T-cell (primary cell): ENCODE data around the gene TNNT3. TPM values are rescaled to one million over a fixed set of nuclear protein-coding genes. Genes with fewer than 3 reads are reported as not detected.

Experiments
- ATAC-seq, 4 experiments: fragments of 200-7000 bp in 3 of 4; fragments of 150-1000 bp in 1 of 4; cut with Tn5 transposase; replicated peaks in 1 of 4; 1 replicate in 3 of 4; 2 replicates in 1 of 4; pipeline ENCODE4 v1.10.0; 2021; ENCODE audit warnings: moderate library complexity in 3 of 4, mild to moderate bottlenecking in 2 of 4, moderate number of reproducible peaks in 1 of 4
- CTCF ChIA-PET, 2 donors: fragments of 300-600 bp; sonication (Branson Sonifier 250); formaldehyde crosslinking; loops; one replicate each; lab custom pipeline; 2022; ENCODE audit warnings: antibody characterized with exemption in 2 of 2; lab: Charles Lee
- POLR2A ChIA-PET, 2 donors: fragments of 300-600 bp; sonication (Branson Sonifier 250); formaldehyde crosslinking; loops; one replicate each; lab custom pipeline; 2022; ENCODE audit warnings: antibody characterized with exemption in 2 of 2; lab: Charles Lee
- DNase-seq, 35 experiments: peaks; one replicate each; pipeline versions ENCODE4 v3.0.0 to v3.0.0-alpha.2; 2013 to 2023
- H3K27ac ChIP-seq: one replicate; pipeline ENCODE4 v1.5.1; 2013; ENCODE audit warnings: low read length
- H3K27me3 ChIP-seq, 2 experiments: replicated peaks in 1 of 2; 1 replicate in 1 of 2; 2 replicates in 1 of 2; pipeline versions ENCODE4 v1.6.1 to v1.7.0; 2013; ENCODE audit warnings: low read length in 1 of 2, mixed read lengths in 1 of 2; ENCODE audit not compliant: control insufficient read depth in 2 of 2, insufficient read depth in 2 of 2; ENCODE audit errors: extremely low read depth in 1 of 2
- H3K36me3 ChIP-seq, 2 donors: 1 replicate in 1 of 2; 2 replicates in 1 of 2; pipeline versions ENCODE4 v1.6.1 to v1.7.0; 2013; ENCODE audit warnings: low read length in 1 of 2; ENCODE audit not compliant: control insufficient read depth in 2 of 2, insufficient read depth in 1 of 2; ENCODE audit errors: extremely low read depth in 1 of 2
- H3K4me1 ChIP-seq, 2 experiments: 1 replicate in 1 of 2; 2 replicates in 1 of 2; pipeline versions ENCODE4 v1.6.1 to v1.7.0; 2013; ENCODE audit warnings: low read length in 2 of 2, mixed read lengths in 1 of 2; ENCODE audit not compliant: insufficient read depth in 2 of 2, control insufficient read depth in 1 of 2; ENCODE audit errors: extremely low read depth in 1 of 2
- H3K4me3 ChIP-seq, 2 donors: 1 replicate in 1 of 2; 2 replicates in 1 of 2; pipeline versions ENCODE4 v1.5.1 to v1.7.0; 2013; ENCODE audit warnings: mild to moderate bottlenecking in 2 of 2, low read length in 1 of 2, moderate library complexity in 1 of 2; ENCODE audit not compliant: control insufficient read depth in 1 of 2; ENCODE audit errors: extremely low read depth in 1 of 2
- H3K9me3 ChIP-seq: 2 replicates; pipeline ENCODE4 v1.7.0; 2013
- H3K27ac Mint-ChIP-seq, 2 donors: one replicate each; pipeline ENCODE4 v1.8.0; 2020 to 2021; ENCODE audit warnings: mild to moderate bottlenecking in 2 of 2, mixed read lengths in 2 of 2
- H3K27me3 Mint-ChIP-seq, 2 donors: one replicate each; pipeline ENCODE4 v1.8.0; 2021 to 2022; ENCODE audit warnings: mixed read lengths in 2 of 2
- H3K36me3 Mint-ChIP-seq: one replicate; pipeline ENCODE4 v1.8.0; 2021; ENCODE audit warnings: mixed read lengths
- H3K4me1 Mint-ChIP-seq, 3 donors: one replicate each; pipeline ENCODE4 v1.8.0; 2020 to 2022; ENCODE audit warnings: mixed read lengths in 3 of 3, mild to moderate bottlenecking in 1 of 3
- H3K4me3 Mint-ChIP-seq, 3 donors: one replicate each; pipeline ENCODE4 v1.8.0; 2020 to 2022; ENCODE audit warnings: mild to moderate bottlenecking in 3 of 3, mixed read lengths in 3 of 3, moderate library complexity in 3 of 3
- H3K9me3 Mint-ChIP-seq, 3 donors: one replicate each; pipeline ENCODE4 v1.8.0; 2020 to 2022; ENCODE audit warnings: mixed read lengths in 3 of 3
- WGBS: methylation state at CpG from one replicate; pipeline ENCODE4 v1.1.5; 2013; ENCODE audit warnings: missing lambda C conversion rate; ENCODE audit not compliant: insufficient coverage; 5-methylcytosine and 5-hydroxymethylcytosine counted together
- total RNA-seq, 35 experiments: library from RNA in 6 of 35; stranded (reverse) in 6 of 35; fragments of 120-200 nt in 1 of 35; gene quantifications; one replicate each; pipeline versions ENCODE4 v1.2.1 to v1.2.4 and lab custom pipeline; 2013 to 2026

The TNNT3 gene
- total RNA-seq, 5 donors from 2014 or later (not counting 1 experiment from before 2014, with no cell fraction given), result 15.9 to 22.1 (median 18.2) TPM

- CTCF ChIA-PET, result no interaction called here
These were observed 49.0 kb downstream of the TNNT3 start for GRCh38 chr11:1968454-1969002.

GRCh38 chr11:1969035-1969434, 49.5 kb downstream of the TNNT3 start:
- Histone ChIP-seq H3K4me3 (no peak overlapping the region), H3K9me3 (no peaks in the 10 kb centered on the region), H3K27me3 (no peaks in the 10 kb centered on the region), H3K27ac (no peak overlapping the region), H3K4me1 (no peaks in the 10 kb centered on the region), H3K36me3 (no peaks in the 10 kb centered on the region)
- ChIA-PET POLR2A (no interaction called here), CTCF (no interaction called here)
- Mint-ChIP-seq H3K4me1 (no peaks in the 10 kb centered on the region), H3K27ac (no peak overlapping the region), H3K27me3 (no peaks in the 10 kb centered on the region), H3K9me3 (no peaks in the 10 kb centered on the region), H3K36me3 (no peaks in the 10 kb centered on the region), H3K4me3 (no peak overlapping the region)
- WGBS, result no CpG with 5 or more reads among the region's 21 CpGs
- no peak for ATAC-seq
- DNase-seq, result no peak

More at GRCh38 chr11:1968454-1969002, 49.0 kb downstream of the TNNT3 start:
- Mint-ChIP-seq H3K4me1 (no peaks in the 10 kb centered on the region), H3K4me3 (no peak overlapping the region), H3K9me3 (no peaks in the 10 kb centered on the region), H3K27me3 (no peaks in the 10 kb centered on the region), H3K36me3 (no peaks in the 10 kb centered on the region), H3K27ac (no peak overlapping the region)
- Histone ChIP-seq H3K4me1 (no peaks in the 10 kb centered on the region), H3K36me3 (no peaks in the 10 kb centered on the region), H3K9me3 (no peaks in the 10 kb centered on the region), H3K27me3 (no peaks in the 10 kb centered on the region), H3K4me3 (no peak overlapping the region), H3K27ac (no peak overlapping the region)
- DNase-seq (no peak), ATAC-seq (no peak)
- POLR2A ChIA-PET, result no interaction called here
- WGBS, result no CpG with 5 or more reads among the region's 24 CpGs

GRCh38 chr11:1969776-1970175, 50.3 kb downstream of the TNNT3 start:
- ChIA-PET CTCF (no interaction called here), POLR2A (no interaction called here)
- no peak overlapping the region for H3K27ac ChIP-seq
- H3K36me3 ChIP-seq, result no peaks in the 10 kb centered on the region
- no peak overlapping the region for H3K4me3 ChIP-seq
- no peaks in the 10 kb centered on the region for H3K27me3 ChIP-seq
- no peaks in the 10 kb centered on the region for H3K27me3 Mint-ChIP-seq
- no peak overlapping the region for H3K27ac Mint-ChIP-seq
- H3K9me3 ChIP-seq, result no peaks in the 10 kb centered on the region
- H3K4me3 Mint-ChIP-seq, result no peak overlapping the region
- no peaks in the 10 kb centered on the region for H3K9me3 Mint-ChIP-seq
- H3K36me3 Mint-ChIP-seq, result no peaks in the 10 kb centered on the region
- no peak for DNase-seq
- no peaks in the 10 kb centered on the region for H3K4me1 Mint-ChIP-seq
- no CpG with 5 or more reads among the region's 23 CpGs for WGBS
- H3K4me1 ChIP-seq, result no peaks in the 10 kb centered on the region
- ATAC-seq, result no peak

GRCh38 chr11:1970956-1971355, 51.5 kb downstream of the TNNT3 start:
- CTCF ChIA-PET, result no interaction called here
- Histone ChIP-seq H3K27ac (no peak overlapping the region), H3K4me1 (no peaks in the 10 kb centered on the region), H3K9me3 (no peaks in the 10 kb centered on the region), H3K27me3 (no peaks in the 10 kb centered on the region), H3K36me3 (no peaks in the 10 kb centered on the region), H3K4me3 (no peak overlapping the region)
- Mint-ChIP-seq H3K4me1 (no peaks in the 10 kb centered on the region), H3K9me3 (no peaks in the 10 kb centered on the region), H3K36me3 (no peaks in the 10 kb centered on the region), H3K4me3 (no peak overlapping the region), H3K27me3 (no peaks in the 10 kb centered on the region), H3K27ac (no peak overlapping the region)
- DNase-seq (no peak), ATAC-seq (no peak)
- POLR2A ChIA-PET, result no interaction called here
- no CpG with 5 or more reads among the region's 15 CpGs for WGBS

GRCh38 chr11:1975185-1975584, 55.7 kb downstream of the TNNT3 start:
- ChIA-PET CTCF (no interaction called here), POLR2A (no interaction called here)
- Histone ChIP-seq H3K4me3 (no peak overlapping the region), H3K27ac (no peak overlapping the region), H3K27me3 (no peaks in the 10 kb centered on the region), H3K9me3 (no peaks in the 10 kb centered on the region), H3K4me1 (no peaks in the 10 kb centered on the region), H3K36me3 (no peaks in the 10 kb centered on the region)
- DNase-seq, result no peak
- Mint-ChIP-seq H3K27ac (no peak overlapping the region), H3K4me3 (no peak overlapping the region), H3K27me3 (no peaks in the 10 kb centered on the region), H3K4me1 (no peaks in the 10 kb centered on the region), H3K9me3 (no peaks in the 10 kb centered on the region), H3K36me3 (no peaks in the 10 kb centered on the region)
- ATAC-seq, result no peak
- WGBS, result no CpG with 5 or more reads among the region's 13 CpGs

- Histone ChIP-seq H3K4me1 (no peaks in the 10 kb centered on the region), H3K9me3 (no peaks in the 10 kb centered on the region), H3K36me3 (no peaks in the 10 kb centered on the region), H3K4me3 (no peak overlapping the region), H3K27ac (no peak overlapping the region), H3K27me3 (no peaks in the 10 kb centered on the region)
- H3K4me1 Mint-ChIP-seq, result no peaks in the 10 kb centered on the region
- H3K36me3 Mint-ChIP-seq, result no peaks in the 10 kb centered on the region
- no peaks in the 10 kb centered on the region for H3K9me3 Mint-ChIP-seq
- ATAC-seq (no peak), DNase-seq (no peak)
- no peaks in the 10 kb centered on the region for H3K27me3 Mint-ChIP-seq
- POLR2A ChIA-PET, result no interaction called here
- no CpG with 5 or more reads among the region's 26 CpGs for WGBS
- CTCF ChIA-PET, result no interaction called here
- no peak overlapping the region for H3K27ac Mint-ChIP-seq
- H3K4me3 Mint-ChIP-seq, result no peak overlapping the region
These were observed 59.4 kb downstream of the TNNT3 start for GRCh38 chr11:1978720-1979473.
